Activated T-cell treated with anti-CD3 and anti-CD28 coated beads for 4 hours (primary cell): ENCODE results near the gene CMC4.
A peak's percentile ranks its signal among the peaks of the same experiment; 100 is the strongest.

Source experiments
- DNase-seq: peaks from one replicate; pipeline ENCODE4 v3.0.0-alpha.2; 2020

The CMC4 gene

DNA sequence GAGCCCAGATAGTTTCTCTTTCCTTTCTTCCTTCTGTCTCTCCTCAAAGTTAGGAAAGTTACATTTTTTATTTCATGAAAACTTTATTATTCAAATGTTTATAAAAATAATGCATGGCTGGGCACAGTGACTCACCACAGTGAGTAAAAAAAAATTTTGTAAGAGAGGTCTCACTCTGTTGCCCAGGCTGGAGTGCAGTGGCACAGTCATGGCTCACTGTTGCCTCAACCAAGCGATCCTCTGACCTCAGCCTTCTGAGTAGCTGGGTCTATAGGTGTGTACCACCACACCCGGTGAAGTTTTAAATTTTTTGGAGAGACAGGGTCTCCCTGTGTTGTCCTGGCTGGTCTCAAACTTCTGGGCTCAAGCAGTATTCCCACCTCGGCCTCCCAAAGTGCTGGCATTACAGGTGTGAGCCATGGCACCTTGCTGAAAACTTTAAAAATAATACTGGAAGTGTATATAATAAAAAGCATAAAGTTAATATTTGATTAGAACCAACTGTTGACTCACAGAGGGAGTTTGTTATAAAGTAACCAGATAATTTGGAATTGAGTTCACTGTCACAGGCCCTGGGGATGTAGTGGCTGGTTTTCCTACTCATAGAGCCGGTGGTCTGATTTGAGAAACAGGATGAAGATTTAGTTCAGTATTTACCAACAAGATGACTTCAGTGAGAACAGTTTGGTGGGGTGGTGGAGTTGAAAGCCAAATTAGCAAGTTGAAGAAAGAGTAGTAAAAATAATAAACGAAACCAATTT is 18.0 kb downstream of the CMC4 start:
- no peak for DNase-seq

DNA sequence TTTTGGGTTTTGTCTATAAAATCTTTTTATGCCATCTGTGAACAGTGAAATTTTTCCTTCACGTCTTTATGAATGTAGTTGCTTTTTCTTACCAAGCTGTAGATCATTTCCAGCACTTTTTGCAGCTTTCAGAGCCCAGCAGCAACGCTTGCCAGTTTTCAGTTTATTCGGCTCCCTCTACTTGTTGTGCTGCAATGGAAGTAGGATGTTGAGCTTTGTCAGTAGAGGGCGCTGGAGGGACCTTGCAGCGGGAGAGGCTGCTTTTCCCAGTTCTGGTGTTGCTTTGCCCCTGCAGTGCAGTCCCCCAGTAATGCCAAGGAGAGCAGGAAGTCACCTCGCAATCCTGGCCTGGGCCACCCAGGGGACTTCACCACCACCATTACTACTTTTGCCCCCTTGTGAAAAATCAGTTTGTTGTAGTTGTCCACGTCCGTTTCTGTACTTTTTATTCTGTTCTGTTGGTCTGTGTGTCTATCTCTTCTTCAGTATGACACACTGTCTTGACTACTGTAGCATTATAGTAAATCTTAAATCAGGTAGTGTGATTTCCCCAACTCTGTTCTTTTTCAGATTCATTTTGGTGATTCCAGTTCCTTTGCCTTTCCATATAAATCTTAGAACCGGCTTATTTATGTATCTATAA is 21.8 kb downstream of the CMC4 start:
- DNase-seq: no peak

DNA sequence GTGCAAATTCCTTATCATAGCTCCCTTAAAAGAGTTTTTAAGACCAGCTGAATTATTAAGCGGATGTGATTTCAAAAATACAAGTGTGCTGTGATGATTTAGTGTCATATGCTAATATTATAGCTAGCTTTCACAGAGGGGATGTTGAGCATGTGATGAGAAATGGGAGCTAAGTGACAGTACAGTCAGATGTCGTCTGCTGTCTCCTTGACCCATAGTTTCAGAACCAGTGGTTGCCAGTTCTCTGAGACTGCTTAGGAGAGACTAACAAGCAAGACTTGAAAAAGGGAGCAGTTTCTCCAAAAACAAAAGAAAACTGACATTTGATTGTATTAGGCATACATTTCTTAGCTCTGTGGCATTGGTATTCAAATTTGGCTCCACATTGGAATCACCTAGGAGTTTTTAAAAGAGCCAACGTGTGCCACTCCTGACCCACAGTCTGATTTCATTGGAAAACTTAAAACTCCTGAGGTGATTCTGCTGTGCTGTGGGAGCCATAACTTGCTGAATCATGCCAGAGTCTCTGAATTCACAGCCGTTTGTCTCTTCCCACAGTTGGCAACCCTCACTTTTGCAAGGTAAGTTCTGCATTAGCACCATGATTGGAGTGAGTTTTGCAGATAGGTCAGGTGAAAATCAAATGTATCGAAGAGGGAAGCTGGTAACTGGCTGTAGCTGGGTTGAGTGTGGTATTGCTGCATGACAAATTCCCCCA is 24.0 kb downstream of the CMC4 start:
- DNase-seq: no peak

DNA sequence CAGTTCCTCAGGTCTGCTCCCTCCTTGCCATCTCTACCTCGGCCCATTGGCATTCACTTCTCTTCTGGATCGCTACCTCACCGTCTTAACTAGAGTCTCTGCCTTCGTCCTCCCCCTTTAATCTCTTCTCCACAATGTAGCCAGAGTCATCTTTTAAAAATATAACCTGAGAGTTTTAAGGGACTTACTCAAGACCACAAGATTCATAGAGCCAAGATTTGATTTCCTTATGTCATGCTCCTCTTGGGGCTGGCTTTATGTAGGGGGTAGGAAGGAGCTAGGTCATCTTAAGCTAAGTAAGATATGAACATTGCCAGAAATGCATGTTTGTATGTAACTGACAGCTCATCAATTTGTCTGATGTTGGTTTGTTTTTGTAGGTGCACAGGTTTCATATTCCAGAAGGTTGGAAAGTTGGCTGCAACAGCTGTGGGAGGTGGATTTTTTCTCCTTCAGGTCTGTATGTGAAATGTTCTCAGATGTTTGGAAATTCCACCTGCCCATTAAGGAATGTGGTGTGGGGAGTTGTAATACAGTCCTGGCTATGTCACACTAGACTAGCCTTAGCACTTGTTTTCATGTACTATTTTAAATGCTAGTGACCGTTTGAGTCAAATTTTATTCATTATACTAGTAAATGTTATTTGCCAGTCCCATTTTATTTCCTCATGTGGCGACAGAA is 24.7 kb downstream of the CMC4 start:
- no peak for DNase-seq

DNA sequence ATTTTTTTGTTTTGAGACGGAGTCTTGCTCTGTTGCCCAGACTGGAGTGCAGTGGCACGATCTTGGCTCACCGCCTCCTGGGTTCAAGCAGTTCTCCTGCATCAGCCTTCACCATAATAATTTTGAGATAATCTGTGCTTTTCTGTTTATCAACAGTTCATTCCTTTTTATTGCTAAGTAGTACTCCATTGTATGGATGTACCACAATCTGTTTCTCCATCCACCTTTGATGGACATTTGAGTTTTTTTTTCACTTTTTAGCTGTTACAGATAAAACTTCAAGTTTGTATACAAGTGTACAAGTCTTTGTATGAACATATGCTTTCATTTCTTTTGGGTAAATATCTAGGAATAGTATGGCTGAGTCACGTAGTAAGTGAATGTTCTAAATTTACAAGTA is 35.2 kb downstream of the CMC4 start:
- DNase-seq: no peak

DNA sequence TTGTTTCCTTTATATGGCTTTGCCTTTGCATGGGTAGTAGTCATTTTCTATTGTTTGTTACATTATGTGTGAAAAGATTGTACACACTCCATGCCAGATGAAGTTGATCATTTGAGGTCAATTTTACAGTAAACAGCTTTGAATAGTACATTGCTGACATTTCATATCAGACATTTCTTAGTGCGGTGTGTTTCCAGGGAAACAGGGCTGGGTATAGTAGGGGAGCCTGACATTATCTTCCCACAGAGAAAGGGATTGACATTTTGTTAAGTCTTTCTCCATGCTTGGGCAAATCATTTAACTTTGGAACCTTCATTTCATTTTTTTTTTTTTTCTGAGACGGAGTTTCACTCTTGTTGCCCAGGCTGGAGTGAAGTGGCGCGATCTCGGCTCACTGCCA is 39.3 kb downstream of the CMC4 start:
- no peak for DNase-seq

DNA sequence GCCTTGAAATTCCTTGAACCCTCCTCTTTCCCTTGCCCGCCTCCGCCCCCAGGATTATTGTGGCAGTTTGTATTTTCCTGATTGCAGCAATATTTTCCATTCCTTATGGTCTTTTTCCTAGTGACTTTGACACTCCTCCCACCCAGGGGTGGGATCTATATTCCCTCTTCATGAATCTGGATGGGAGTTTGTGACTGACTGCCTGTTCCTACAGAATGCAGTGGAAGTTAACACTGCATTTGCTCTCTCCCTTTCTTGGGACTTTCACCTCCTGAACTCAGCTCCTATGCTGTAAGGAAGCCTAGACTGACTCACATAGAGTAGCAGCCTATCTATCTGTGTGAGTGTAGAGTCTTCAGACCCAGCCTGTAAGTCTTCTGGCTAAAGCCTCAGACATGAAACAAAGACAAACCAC is 42.1 kb downstream of the CMC4 start:
- DNase-seq: no peak

DNA sequence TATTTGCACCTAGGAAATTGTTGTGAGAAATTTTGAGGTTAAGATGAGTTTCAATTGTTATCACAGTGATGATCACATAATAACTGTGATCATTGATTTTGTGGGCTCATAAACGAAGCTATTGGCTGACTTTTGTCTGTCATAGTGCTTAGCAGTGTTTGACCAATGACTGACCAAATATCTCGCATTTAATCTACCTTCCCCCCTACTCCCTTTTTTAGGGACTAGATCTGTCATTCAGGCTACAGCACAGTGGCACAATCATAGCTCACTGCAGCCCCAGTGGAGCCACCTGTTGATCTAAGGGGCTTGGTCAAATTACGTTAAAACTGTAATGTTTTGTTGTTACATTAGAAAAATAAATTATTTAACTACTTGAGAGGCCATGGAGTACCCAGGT is 42.8 kb downstream of the CMC4 start:
- DNase-seq: no peak

DNA sequence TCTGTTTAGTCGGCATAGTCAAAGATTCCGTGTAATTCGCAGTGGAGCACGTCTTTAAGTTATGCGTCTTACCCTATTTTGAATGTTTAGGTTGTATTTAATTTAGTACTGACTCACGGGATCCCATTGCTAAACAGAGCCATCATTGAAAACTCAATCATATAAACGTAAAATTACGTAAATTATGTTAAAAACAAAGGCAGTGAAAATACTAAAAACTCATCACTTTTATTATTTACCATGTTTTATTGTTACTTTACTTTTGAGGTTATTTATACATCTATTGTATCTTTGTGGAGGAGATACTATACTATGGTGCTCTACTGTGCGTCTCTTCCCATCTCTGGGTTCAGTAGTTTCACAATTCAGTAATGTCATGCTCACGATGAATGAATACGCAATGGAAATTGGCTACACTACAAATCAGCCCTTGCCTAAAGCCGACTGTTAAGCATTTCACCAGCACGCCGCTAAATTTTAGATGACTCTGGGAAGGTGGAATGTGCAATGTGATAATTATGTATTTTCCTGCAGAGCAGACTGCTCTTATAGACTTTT is 43.3 kb downstream of the CMC4 start:
- DNase-seq: no peak

DNA sequence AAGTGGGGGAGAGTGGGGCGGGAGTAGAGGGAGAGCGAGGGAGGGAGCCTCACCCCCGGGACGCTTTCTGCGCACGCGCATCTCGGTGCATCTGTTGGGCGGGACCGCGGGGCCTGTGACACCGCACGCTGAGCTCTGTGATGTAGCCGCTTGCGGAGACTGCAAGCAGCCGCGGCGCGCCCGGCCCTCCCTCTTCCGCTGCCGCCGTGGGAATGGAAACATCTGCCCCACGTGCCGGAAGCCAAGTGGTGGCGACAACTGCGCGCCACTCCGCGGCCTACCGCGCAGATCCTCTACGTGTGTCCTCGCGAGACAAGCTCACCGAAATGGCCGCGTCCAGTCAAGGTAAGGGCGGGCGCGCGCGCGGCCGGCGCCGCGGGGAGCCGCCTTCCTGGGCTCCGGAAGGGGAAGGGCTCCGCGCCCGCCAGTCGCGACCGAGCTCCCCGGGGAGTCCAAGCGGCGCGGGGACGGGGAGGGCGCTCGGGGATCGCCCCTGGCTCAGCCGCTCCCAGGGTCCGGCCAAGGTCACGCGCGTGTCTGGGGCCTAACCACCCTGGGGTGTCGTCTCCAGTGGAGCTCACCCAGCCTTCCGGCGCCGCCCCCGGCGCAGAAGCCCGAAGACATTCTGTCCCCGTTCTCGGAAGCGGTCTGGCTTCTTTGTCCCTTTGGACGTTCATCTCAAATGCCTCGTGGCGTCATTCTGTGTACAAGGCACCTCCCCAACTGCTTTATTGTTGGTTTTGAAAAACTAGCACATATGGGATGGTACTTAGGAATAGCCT is 44.0 kb downstream of the CMC4 start, which contains the start of gene FUNDC2:
Gene FUNDC2 (plus strand): TSS at position 118 of the 782 bp plus-strand sequence. CDS start 95 bp downstream, at position 213.
- DNase-seq: peak; percentile 83

DNA sequence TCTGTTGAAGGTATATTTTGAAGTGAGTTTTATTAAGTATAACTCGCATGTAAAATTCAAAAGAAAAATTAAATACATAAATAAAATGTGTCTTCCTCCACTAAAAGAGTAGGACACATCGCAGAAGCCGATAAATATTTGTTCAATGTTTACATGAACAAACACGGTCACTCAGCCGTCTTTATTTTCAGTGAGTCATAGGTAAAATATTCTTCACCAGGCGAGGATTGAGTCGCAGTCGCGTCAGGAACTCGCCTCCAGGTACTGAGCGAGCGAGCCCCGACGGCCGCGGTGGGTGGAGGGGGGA is 44.6 kb downstream of the CMC4 start:
- no peak for DNase-seq

DNA sequence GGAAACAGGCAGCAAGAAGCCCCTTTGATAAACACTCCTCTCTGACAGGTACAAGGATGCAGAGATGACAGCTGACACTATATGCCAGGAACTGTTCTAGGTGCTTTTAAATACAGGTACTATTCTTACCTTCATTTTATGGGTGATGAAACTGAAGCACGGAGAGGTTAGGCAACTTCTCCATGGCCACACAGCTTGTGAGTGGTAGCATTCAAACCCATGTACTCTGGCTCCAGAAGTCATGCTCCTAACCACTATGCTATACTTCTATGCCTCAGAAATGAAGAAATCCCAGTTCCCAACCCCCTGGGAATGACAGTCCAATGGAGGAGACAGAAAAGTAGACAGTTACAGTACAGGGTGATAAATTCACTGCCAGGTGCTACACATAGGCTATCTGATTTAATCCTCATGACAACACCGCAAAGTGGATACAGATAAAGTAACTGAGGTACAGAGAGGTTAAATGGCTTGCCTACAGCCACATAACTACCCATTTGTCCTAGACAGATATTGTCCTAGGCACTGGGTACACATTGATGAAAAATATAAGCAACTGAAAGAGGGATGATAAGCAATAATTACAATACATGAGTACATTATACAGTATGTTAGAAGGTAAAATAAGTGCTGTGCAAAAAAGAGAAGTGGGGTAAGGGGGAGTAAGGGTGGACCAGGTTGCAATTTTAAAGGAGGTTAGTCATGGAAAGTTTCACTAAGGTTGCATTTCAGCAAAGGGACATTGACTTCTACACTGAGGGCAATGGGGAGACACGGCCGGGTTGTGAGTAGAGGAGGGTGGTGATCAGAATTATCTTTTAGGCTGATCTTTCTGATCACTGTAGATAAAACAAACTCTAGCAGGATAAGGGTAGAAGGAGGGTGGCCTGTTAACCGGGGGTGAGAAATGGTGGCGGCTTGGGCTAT is 46.8 kb downstream of the CMC4 start:
- DNase-seq: no peak

DNA sequence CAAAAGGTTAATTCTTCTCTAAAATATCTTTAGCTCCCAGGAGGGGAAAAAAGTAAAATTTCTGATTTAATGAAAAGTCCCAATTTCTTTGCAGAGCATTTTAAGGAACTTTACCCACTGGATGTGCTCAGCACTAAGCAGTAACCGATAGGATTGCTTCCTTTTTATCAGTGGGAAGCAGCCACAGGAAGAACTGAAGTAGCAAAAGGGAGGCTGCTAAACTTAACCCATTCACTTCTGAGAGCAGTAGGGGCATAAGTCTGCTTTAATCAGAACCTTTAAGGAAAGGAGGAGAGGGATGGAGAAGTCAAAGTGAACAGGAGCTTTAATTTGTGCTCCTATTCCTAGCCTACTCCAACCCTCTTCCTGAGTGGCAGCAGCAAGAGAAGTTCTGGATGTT is 48.4 kb downstream of the CMC4 start, which contains the start of gene F8:
Gene F8 (minus strand): TSS at position 139 of the 400 bp plus-strand sequence. CDS start 171 bp downstream, outside the sequence.
- DNase-seq: no peak

DNA sequence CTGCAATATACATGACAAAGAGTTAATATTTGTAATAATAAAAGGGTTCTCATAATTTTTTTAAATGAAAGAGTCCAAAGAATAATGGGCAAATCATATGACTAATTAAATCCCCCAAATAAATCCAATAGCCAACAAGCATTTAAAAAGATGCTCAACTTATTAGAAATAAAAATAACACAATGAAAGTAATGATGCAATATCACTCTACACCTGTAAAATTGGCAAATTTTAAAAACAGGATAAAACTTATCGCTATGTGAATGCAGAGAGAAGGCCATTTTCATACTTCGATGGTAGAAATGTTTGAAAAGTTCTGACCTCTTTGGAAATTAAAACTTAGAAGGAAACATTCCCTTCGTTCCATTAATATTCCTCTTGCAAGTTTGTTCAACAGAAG is 50.3 kb downstream of the CMC4 start:
- no peak for DNase-seq
